Measurements from ENCODE around the gene FCN1. TPM values are rescaled to one million over a fixed set of nuclear protein-coding genes. Genes with fewer than 3 reads are reported as not detected.
"Not testable (repeated sequence)": the region's sequence is repeated elsewhere in the genome, so short reads cannot be mapped to it uniquely, and the experiment has no call there.

Gene FCN1
- total RNA-seq, 1 donor from 2014 or later, result 84.4 TPM

GRCh38 chr9:134960701-134961181 lies 43.0 kb upstream of the FCN1 start:
- intact Hi-C loops (cut with DNase I), result no loop called here
- no peak overlapping the region for H3K27ac ChIP-seq
- H3K9me3 ChIP-seq, result no peaks in the 10 kb centered on the region
- no peaks in the 10 kb centered on the region for H3K4me1 ChIP-seq
- DNase-seq (peak; percentile 13), ATAC-seq (no peak)
- H3K27me3 ChIP-seq (ENCODE audit: low read depth), result peaks cover 7% of the 10 kb centered on the region
- H3K4me3 ChIP-seq, result no peak overlapping the region
- TF ChIP-seq CTCF (IDR thresholded peaks at IDR 0.05), result no peak
- no peaks in the 10 kb centered on the region for H3K36me3 ChIP-seq

GRCh38 chr9:134959971-134960310 lies 42.2 kb upstream of the FCN1 start:
- TF ChIP-seq CTCF (IDR thresholded peaks at IDR 0.05), result no peak
- no peaks in the 10 kb centered on the region for H3K9me3 ChIP-seq
- H3K27ac ChIP-seq, result no peak overlapping the region
- no peaks in the 10 kb centered on the region for H3K36me3 ChIP-seq
- H3K4me1 ChIP-seq, result no peaks in the 10 kb centered on the region
- ATAC-seq (no peak), DNase-seq (no peak)
- intact Hi-C loops (cut with DNase I), result no loop called here
- H3K4me3 ChIP-seq, result no peak overlapping the region
- H3K27me3 ChIP-seq (ENCODE audit: low read depth), result peaks cover 7% of the 10 kb centered on the region

GRCh38 chr9:134959126-134959970 lies 41.6 kb upstream of the FCN1 start:
- no peaks in the 10 kb centered on the region for H3K4me1 ChIP-seq
- intact Hi-C loops (cut with DNase I), result no loop called here
- peaks cover 7% of the 10 kb centered on the region for H3K27me3 ChIP-seq (ENCODE audit: low read depth)
- ATAC-seq (no peak), DNase-seq (peak; percentile 8)
- no peak overlapping the region for H3K27ac ChIP-seq
- TF ChIP-seq CTCF (IDR thresholded peaks at IDR 0.05), result no peak
- no peaks in the 10 kb centered on the region for H3K36me3 ChIP-seq
- H3K4me3 ChIP-seq, result no peak overlapping the region
- no peaks in the 10 kb centered on the region for H3K9me3 ChIP-seq

- intact Hi-C loops (cut with DNase I), result no loop called here
- no peak for ATAC-seq
- no peak overlapping the region for H3K4me3 ChIP-seq
Measured at GRCh38 chr9:134957945-134958227, 40.2 kb upstream of the FCN1 start.

GRCh38 chr9:134957165-134957944 lies 39.6 kb upstream of the FCN1 start:
- H3K27me3 ChIP-seq (ENCODE audit: low read depth), result peaks cover 7% of the 10 kb centered on the region
- intact Hi-C loops (cut with DNase I), result no loop called here
- ATAC-seq (no peak), DNase-seq (peak; percentile 40)
- TF ChIP-seq CTCF (IDR thresholded peaks at IDR 0.05), result no peak
- no peak overlapping the region for H3K4me3 ChIP-seq
- H3K27ac ChIP-seq, result no peak overlapping the region
- H3K4me1 ChIP-seq, result no peaks in the 10 kb centered on the region
- H3K9me3 ChIP-seq, result no peaks in the 10 kb centered on the region
- no peaks in the 10 kb centered on the region for H3K36me3 ChIP-seq

More at GRCh38 chr9:134957945-134958227, 40.2 kb upstream of the FCN1 start:
- no peaks in the 10 kb centered on the region for H3K4me1 ChIP-seq
- peak; percentile 21 for DNase-seq
- no peaks in the 10 kb centered on the region for H3K36me3 ChIP-seq
- H3K27ac ChIP-seq, result no peak overlapping the region
- peaks cover 7% of the 10 kb centered on the region for H3K27me3 ChIP-seq (ENCODE audit: low read depth)
- no peak for TF ChIP-seq CTCF (IDR thresholded peaks at IDR 0.05)
- no peaks in the 10 kb centered on the region for H3K9me3 ChIP-seq

GRCh38 chr9:134956387-134956786 lies 38.7 kb upstream of the FCN1 start:
- ATAC-seq; H3K9me3 ChIP-seq; DNase-seq; intact Hi-C loops (cut with DNase I); H3K4me3 ChIP-seq; H3K36me3 ChIP-seq; H3K4me1 ChIP-seq; H3K27me3 ChIP-seq (ENCODE audit: low read depth); H3K27ac ChIP-seq: not testable (repeated sequence)
